Motor neuron (in vitro differentiated cells): ENCODE data around the gene BIRC2. TPM values are rescaled to one million over a fixed set of nuclear protein-coding genes. Genes with fewer than 3 reads are reported as not detected.
A peak's percentile ranks its signal among the peaks of the same experiment; 100 is the strongest.

Experiments used
- ATAC-seq, 8 experiments: fragments of 200-7000 bp; cut with Tn5 transposase; replicated peaks in 6 of 8; 2 replicates each; pipeline ENCODE4 v1.8.0; 2021; ENCODE audit warnings: mild to moderate bottlenecking in 8 of 8, moderate library complexity in 8 of 8
- H3K27ac ChIP-seq, 2 donors: fragments of 250-450 bp; sonication (Bioruptor Pico); 2 replicates each; pipeline ENCODE4 v1.9.0; 2021; ENCODE audit warnings: antibody characterized with exemption in 2 of 2, mild to moderate bottlenecking in 2 of 2, moderate library complexity in 1 of 2
- H3K4me1 ChIP-seq, 2 donors: fragments of 250-450 bp; sonication (Bioruptor Pico); replicated peaks in 1 of 2; 2 replicates each; pipeline ENCODE4 v1.6.1; 2021; ENCODE audit warnings: antibody characterized with exemption in 2 of 2, mild to moderate bottlenecking in 2 of 2, moderate library complexity in 1 of 2
- H3K4me3 ChIP-seq, 5 donors: fragments of 250-450 bp; sonication (Bioruptor Pico); 2 replicates each; pipeline ENCODE4 v1.9.0; 2021; ENCODE audit warnings: antibody characterized with exemption in 5 of 5, mild to moderate bottlenecking in 5 of 5, moderate library complexity in 4 of 5
- WGBS, 10 experiments: fragments of 450-650 bp; shearing (Covaris generic); methylation state at CpG; one replicate each; pipeline ENCODE4 v1.0.0; 2022; 5-methylcytosine and 5-hydroxymethylcytosine counted together
- in situ Hi-C, 9 experiments: fragments of 400-800 bp; cut with MboI; loops; one replicate each; pipeline ENCODE4 v1.15.0; 2021; ENCODE audit warnings: low sequenced_read_pairs in 9 of 9, low pct_unique_long_range_greater_than_20kb in 2 of 9; ENCODE audit not compliant: unreplicated experiment in 9 of 9
- total RNA-seq, 8 experiments: library from RNA; unstranded; fragments of 300-600 nt; gene quantifications; 2 replicates each; pipeline versions ENCODE4 v1.2.3 to v1.2.4, GENCODE V29; 2022

Gene BIRC2
- total RNA-seq, 8 experiments from 2014 or later = 22.1 to 65.0 (median 49.4) TPM

DNA sequence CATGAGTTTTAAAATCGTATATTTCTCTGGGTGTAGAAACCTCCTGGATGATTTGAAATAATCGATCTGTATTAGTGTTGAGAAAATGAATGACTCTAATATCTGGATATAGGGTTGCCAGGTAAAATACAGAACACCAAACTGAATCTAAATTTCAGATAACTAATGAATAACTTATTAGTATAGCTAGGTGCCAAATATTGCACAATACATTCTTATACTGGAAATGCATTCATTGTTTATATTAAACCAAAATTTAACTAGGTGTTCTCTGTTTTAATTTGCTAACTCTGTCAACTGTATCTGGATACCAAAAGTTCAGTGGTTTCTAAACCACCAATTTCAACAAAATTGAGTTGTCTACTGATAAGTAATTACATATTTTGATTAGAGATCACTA, 32.2 kb upstream of the BIRC2 start:
- H3K4me1 ChIP-seq = no peaks in the 10 kb centered on the region
- ATAC-seq = no peak
- in situ Hi-C loops = no loop called here
- no peak overlapping the region for H3K4me3 ChIP-seq
- WGBS, 10 experiments = 50 to 100% (median 81%) methylated on average over 1 to 2 of the region's 2 CpGs; no CpG with 5 or more reads in 1 of the 10 experiments
- no peak overlapping the region for H3K27ac ChIP-seq

DNA sequence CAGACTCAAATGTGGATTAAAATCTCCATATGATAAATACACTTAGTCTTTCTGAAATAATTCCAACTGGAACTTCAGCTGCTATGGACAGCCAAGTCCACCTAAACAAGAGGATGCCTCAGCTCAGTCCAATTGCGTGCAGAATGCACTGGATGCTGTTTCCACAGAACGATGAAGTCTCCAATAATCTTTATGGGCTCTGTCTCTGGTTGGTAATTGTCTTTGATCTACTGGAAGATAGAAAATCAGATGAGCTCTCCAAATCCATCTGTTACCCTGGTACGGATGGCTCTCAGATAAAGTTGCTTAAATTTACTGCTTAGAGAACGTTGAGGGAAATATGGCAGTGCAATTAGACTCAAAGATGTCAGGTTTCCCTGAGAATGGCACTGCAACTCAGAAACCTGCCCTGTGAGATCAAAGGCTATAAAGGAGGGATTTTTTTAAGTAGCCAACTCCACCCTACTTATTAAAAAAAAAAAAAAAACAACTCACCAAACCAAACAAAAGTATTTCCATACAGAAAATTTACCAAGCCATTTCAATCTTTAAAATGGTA, 30.6 kb upstream of the BIRC2 start:
- Histone ChIP-seq H3K27ac (no peak overlapping the region), H3K4me3 (no peak overlapping the region), H3K4me1 (no peaks in the 10 kb centered on the region)
- in situ Hi-C loops = no loop called here
- no peak for ATAC-seq
- WGBS, 10 experiments = 66 to 98% (median 85%) methylated on average over 1 to 4 of the region's 4 CpGs; no CpG with 5 or more reads in 1 of the 10 experiments

DNA sequence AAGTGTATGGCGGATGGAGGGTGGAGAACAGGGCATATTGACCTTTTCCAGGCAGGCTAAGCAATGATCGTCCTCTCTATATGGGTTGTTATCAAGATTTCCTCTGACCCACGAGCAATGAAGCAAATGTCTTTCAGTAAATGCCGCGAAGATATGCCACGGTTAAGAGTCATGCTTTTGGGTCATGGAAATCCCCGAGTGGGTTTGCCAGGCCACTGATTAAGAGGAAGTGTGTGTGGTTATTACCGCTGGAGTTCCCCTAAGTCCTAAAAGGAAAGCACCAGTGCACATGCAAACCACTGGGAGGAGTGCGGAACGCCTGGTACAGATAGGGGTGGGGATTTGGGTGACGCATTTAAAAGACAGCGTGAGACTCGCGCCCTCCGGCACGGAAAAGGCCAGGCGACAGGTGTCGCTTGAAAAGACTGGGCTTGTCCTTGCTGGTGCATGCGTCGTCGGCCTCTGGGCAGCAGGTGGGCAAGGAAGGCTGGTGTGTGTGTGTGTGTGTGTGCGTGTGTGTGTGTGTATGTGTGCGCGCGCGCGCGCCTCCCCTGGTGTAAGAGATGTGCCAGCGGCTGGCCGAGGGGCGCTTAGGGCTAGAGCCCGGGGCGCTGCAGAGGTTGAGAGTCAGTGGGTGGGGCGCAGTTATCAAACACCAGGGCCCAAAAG, 29.8 kb upstream of the BIRC2 start, which contains the start of gene BIRC3:
Gene BIRC3, plus strand, starts transcription at position 386 of the 669 bp plus-strand sequence. CDS start 7,026 bp downstream, outside the sequence.
- no peak within 1 kb of the TSS for H3K27ac ChIP-seq
- H3K4me1 ChIP-seq = no peaks in the 10 kb centered on the region
- 0 to 41% (median 16%) methylated on average over 1 to 21 of the region's 34 CpGs; no CpG with 5 or more reads in 1 of the 10 experiments for WGBS, 10 experiments
- in situ Hi-C loops = no loop called here
- H3K4me3 ChIP-seq = peak within 1 kb of the TSS; percentile 4 to 31 (median 21)
- peak; percentile 86 to 99 (median 95) for ATAC-seq

DNA sequence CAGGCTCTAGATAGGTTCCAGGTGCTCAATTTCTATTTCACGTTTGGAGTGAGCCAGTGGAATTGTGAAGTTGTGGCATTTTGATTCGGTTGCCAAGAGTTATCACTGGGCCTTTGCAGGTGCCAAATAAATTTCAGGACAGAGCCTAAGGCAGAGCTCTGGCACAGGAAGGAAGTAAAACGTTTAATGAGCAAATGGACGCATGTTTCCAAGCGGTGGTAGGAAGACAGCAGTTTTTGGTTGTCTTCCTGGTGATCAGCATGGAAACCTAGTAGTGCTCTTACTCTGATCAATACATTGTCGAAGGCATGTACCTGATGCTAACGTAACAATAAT, 29.3 kb upstream of the BIRC2 start:
- 41 to 100% (median 81%) methylated on average over 2 to 6 of the region's 7 CpGs for WGBS, 10 experiments
- no peak overlapping the region for H3K27ac ChIP-seq
- H3K4me3 ChIP-seq = peak overlapping the region; percentile 4 to 31 (median 21)
- ATAC-seq = no peak
- no peaks in the 10 kb centered on the region for H3K4me1 ChIP-seq
- in situ Hi-C loops = no loop called here

DNA sequence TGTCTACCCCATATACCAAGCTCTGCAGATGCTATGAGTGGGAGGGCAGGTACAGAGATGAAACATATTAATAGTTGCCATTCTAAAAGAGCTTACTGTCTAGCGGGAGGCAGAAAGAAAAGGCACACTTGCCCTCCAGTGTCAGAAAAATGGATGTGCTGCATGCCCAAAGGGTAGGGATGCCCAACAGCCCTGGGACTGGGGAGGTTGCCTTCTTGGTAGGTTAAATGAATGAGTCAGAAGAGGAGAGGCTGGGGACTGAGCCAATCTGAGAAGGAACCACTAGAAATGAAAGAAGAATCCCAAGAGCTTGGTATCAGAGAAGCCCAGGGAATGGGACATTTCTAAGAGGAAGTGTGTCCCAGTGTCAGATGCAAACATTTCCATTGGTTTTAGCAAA, 28.5 kb upstream of the BIRC2 start:
- Histone ChIP-seq H3K4me3 (no peak overlapping the region), H3K27ac (no peak overlapping the region), H3K4me1 (no peaks in the 10 kb centered on the region)
- in situ Hi-C loops = no loop called here
- 100% methylated on average over 1 of the region's 1 CpG; no CpG with 5 or more reads in 8 of the 10 experiments for WGBS, 10 experiments
- ATAC-seq = no peak

DNA sequence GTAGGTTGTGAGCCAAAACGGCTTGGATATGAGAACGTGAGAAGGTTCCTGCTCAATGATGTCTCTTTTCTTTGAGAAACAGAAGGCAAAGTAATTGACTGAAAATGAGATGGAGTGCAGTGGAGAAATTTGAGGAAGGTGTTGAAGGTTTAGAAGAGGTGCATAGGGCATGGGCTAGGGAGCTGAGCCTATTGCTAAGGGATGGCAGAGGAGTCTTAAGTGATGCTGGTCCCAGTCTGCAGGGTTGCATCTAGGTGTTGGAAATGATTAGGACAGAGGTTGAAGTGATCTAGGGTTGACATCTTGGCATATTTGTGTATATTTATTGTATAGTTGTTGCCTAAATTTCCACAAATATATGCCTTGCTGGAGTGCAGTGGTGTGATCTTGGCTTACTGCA, 27.5 kb upstream of the BIRC2 start:
- Histone ChIP-seq H3K4me3 (no peak overlapping the region), H3K27ac (no peak overlapping the region), H3K4me1 (no peaks in the 10 kb centered on the region)
- in situ Hi-C loops = no loop called here
- 80 to 100% (median 92%) methylated on average over 2 of the region's 2 CpGs; no CpG with 5 or more reads in 3 of the 10 experiments for WGBS, 10 experiments
- no peak for ATAC-seq

DNA sequence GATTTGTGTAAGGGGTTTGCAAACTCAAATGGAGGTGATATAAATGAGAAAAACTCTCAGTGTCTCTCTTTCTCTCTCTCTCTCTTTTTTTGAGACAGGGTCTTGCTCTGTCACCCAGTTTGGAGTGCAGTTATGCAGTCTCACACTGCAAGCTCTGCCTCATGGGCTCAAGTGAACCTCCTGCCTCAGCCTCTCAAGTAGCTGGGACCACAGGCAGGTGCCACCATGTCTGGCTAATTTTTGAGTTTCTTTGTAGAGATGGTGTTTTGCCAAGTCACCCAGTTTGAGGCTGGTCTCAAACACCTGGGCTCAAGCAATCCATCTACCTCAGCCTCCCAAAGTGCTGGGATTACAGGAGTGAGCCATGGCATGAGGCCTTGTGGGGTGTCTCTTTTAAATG, 26.8 kb upstream of the BIRC2 start:
- in situ Hi-C loops = no loop called here
- no peak overlapping the region for H3K27ac ChIP-seq
- no peak overlapping the region for H3K4me3 ChIP-seq
- ATAC-seq = no peak
- H3K4me1 ChIP-seq = no peaks in the 10 kb centered on the region

DNA sequence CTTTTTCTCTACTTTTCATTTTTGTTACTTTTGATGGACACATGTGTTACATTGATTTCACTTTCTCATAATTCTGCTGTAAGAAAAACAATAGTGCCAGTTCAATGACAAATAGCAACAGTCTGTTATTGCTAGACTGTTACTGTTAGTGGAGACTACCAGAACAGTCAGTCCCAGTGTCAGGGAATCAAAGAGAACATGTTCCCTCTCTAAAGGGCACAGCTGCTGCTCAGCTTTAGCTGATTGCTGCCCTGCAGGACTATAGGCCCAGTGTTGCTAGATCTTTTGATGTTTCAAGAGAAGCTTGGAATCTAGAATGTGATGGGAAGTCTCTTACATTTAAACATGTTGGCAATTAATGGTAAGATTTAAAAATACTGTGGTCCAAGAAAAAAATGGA, 26.3 kb upstream of the BIRC2 start:
- in situ Hi-C loops = no loop called here
- H3K27ac ChIP-seq = no peak overlapping the region

DNA sequence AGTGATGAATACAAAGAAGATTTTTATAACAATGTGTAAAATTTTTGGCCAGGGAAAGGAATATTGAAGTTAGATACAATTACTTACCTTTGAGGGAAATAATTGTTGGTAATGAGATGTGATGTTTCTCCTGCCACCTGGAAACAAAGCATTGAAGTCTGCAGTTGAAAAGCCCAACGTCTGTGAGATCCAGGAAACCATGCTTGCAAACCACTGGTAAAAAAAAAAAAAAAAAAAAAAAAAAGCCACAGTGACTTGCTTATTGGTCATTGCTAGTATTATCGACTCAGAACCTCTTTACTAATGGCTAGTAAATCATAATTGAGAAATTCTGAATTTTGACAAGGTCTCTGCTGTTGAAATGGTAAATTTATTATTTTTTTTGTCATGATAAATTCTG, 24.5 kb upstream of the BIRC2 start:
- Histone ChIP-seq H3K27ac (no peak overlapping the region), H3K4me1 (no peaks in the 10 kb centered on the region), H3K4me3 (no peak overlapping the region)
- no peak for ATAC-seq
- WGBS, 10 experiments = 0 to 79% (median 51%) methylated on average over 2 of the region's 2 CpGs
- in situ Hi-C loops = no loop called here

More for the DNA sequence above, 26.3 kb upstream of the BIRC2 start:
- Histone ChIP-seq H3K4me1 (no peaks in the 10 kb centered on the region), H3K4me3 (no peak overlapping the region)
- no peak for ATAC-seq

DNA sequence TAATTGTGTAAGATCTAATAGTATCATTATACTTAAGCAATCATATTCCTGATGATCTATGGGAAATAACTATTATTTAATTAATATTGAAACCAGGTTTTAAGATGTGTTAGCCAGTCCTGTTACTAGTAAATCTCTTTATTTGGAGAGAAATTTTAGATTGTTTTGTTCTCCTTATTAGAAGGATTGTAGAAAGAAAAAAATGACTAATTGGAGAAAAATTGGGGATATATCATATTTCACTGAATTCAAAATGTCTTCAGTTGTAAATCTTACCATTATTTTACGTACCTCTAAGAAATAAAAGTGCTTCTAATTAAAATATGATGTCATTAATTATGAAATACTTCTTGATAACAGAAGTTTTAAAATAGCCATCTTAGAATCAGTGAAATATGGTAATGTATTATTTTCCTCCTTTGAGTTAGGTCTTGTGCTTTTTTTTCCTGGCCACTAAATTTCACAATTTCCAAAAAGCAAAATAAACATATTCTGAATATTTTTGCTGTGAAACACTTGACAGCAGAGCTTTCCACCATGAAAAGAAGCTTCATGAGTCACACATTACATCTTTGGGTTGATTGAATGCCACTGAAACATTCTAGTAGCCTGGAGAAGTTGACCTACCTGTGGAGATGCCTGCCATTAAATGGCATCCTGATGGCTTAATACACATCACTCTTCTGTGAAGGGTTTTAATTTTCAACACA, 23.3 kb upstream of the BIRC2 start:
- in situ Hi-C loops = no loop called here
- WGBS, 10 experiments = 7 to 100% (median 84%) methylated on average over 1 of the region's 1 CpG
- Histone ChIP-seq H3K4me1 (no peaks in the 10 kb centered on the region), H3K4me3 (no peak overlapping the region), H3K27ac (no peak overlapping the region)
- ATAC-seq = peak in 2 of 8 experiments; percentile 50 to 64

DNA sequence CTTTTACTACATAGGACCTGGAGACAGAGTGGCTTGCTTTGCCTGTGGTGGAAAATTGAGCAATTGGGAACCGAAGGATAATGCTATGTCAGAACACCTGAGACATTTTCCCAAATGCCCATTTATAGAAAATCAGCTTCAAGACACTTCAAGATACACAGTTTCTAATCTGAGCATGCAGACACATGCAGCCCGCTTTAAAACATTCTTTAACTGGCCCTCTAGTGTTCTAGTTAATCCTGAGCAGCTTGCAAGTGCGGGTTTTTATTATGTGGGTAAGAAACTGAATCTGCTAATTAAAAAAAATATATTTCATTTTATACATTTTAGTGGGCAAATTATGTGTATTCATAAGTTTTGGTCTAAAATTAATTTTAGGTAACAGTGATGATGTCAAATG, 21.9 kb upstream of the BIRC2 start:
- WGBS, 10 experiments = 69 to 100% (median 91%) methylated on average over 1 to 3 of the region's 3 CpGs
- Histone ChIP-seq H3K27ac (no peak overlapping the region), H3K4me3 (no peak overlapping the region), H3K4me1 (no peaks in the 10 kb centered on the region)
- in situ Hi-C loops = no loop called here
- ATAC-seq = no peak

DNA sequence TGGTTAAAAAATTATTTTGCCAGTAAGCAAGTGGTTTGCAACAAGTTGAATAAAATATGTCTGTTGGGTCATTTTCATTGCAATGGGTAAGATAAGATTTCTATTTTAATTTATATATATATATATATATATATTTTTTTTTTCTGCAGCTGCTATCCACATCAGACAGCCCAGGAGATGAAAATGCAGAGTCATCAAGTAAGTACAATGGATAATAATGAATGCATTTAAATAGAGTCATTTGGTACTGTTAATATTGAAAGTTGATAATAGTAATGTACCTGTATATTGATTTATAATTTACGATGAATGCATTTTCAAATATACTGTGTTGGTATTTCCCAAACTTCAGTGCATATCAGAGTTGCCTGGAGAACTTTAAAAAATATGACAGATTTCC, 18.3 kb upstream of the BIRC2 start:
- in situ Hi-C loops = no loop called here
- H3K4me3 ChIP-seq = no peak overlapping the region
- H3K4me1 ChIP-seq = peaks cover 4 to 9% of the 10 kb centered on the region in 2 donors
- no peak for ATAC-seq
- no peak overlapping the region for H3K27ac ChIP-seq
- 90 to 100% (median 100%) methylated on average over 1 of the region's 1 CpG; no CpG with 5 or more reads in 3 of the 10 experiments for WGBS, 10 experiments

DNA sequence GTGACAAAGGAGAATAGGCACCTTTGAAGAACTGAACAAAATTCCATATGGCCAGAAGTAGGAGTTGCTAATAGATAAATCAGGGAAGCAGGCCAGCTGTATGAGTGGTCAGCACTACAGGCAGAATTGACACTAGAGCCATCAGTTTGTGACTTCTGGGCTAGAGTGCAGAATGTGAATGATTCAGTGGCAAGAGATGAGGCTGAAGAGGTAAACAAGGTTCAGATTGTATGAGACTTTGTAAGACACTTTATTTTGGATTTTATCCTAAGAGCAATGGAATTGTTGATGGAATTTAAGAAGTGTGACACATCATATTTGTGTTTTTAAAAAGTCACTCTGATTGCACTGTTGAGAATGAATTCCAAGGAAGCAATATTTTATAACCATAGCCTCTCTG, 16.8 kb upstream of the BIRC2 start:
- in situ Hi-C loops = no loop called here
- Histone ChIP-seq H3K27ac (no peak overlapping the region), H3K4me3 (no peak overlapping the region), H3K4me1 (peaks cover 4 to 9% of the 10 kb centered on the region in 2 donors)
- ATAC-seq = no peak

DNA sequence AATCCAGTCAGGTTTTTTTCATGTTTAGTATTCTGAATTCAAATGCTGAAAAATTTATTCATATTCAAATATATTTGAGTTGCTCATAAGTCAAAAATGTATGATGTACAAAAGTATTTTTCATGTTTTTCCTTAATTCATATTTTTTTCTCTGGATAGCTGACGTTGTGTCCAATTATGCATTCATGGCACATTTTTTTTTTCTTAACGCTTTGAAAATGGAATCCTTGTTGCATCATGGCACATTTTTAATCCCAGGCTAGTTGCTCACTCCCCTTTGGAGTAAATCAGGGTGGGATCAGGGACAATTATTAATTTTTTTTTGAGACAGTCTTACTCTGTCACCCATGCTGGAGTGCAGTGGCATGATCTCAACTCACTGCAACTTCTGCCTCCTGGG, 15.7 kb upstream of the BIRC2 start:
- 22 to 100% (median 74%) methylated on average over 1 to 2 of the region's 2 CpGs; no CpG with 5 or more reads in 1 of the 10 experiments for WGBS, 10 experiments
- ATAC-seq = peak in 3 of 8 experiments; percentile 46 to 52 (median 47)
- H3K4me3 ChIP-seq = no peak overlapping the region
- H3K27ac ChIP-seq = no peak overlapping the region
- peaks cover 4 to 9% of the 10 kb centered on the region in 2 donors for H3K4me1 ChIP-seq
- in situ Hi-C loops = no loop called here
